BLaER1 (cell line): Measurements from ENCODE around the gene DPP9.
A peak's percentile ranks its signal among the peaks of the same experiment; 100 is the strongest.
"Not testable (repeated sequence)": the region's sequence is repeated elsewhere in the genome, so short reads cannot be mapped to it uniquely, and the experiment has no call there.

Experiments
- H3K27ac ChIP-seq: shearing (Covaris generic); formaldehyde crosslinking; 2 replicates; pipeline ENCODE4 v1.8.1; 2022
- H3K27me3 ChIP-seq: shearing (Covaris generic); formaldehyde crosslinking; 2 replicates; pipeline ENCODE4 v1.8.1; 2022
- H3K36me3 ChIP-seq: shearing (Covaris generic); formaldehyde crosslinking; 2 replicates; pipeline ENCODE4 v1.8.1; 2022
- H3K4me1 ChIP-seq: shearing (Covaris generic); formaldehyde crosslinking; 2 replicates; pipeline ENCODE4 v1.8.1; 2022
- H3K4me2 ChIP-seq: shearing (Covaris generic); formaldehyde crosslinking; 2 replicates; pipeline ENCODE4 v1.8.1; 2022
- H3K4me3 ChIP-seq: shearing (Covaris generic); formaldehyde crosslinking; 2 replicates; pipeline ENCODE4 v1.8.1; 2022
- H3K9ac ChIP-seq: shearing (Covaris generic); formaldehyde crosslinking; 2 replicates; pipeline ENCODE4 v1.8.1; 2022
- H3K9me3 ChIP-seq: shearing (Covaris generic); formaldehyde crosslinking; 2 replicates; pipeline ENCODE4 v1.8.1; 2022
- H4K20me1 ChIP-seq: shearing (Covaris generic); formaldehyde crosslinking; 2 replicates; pipeline ENCODE4 v1.8.1; 2022
- Cebpa-rat ChIP-seq: shearing (Covaris generic); IDR thresholded peaks from 2 replicates; pipeline ENCODE4 v1.8.1; 2022

Gene DPP9

DNA sequence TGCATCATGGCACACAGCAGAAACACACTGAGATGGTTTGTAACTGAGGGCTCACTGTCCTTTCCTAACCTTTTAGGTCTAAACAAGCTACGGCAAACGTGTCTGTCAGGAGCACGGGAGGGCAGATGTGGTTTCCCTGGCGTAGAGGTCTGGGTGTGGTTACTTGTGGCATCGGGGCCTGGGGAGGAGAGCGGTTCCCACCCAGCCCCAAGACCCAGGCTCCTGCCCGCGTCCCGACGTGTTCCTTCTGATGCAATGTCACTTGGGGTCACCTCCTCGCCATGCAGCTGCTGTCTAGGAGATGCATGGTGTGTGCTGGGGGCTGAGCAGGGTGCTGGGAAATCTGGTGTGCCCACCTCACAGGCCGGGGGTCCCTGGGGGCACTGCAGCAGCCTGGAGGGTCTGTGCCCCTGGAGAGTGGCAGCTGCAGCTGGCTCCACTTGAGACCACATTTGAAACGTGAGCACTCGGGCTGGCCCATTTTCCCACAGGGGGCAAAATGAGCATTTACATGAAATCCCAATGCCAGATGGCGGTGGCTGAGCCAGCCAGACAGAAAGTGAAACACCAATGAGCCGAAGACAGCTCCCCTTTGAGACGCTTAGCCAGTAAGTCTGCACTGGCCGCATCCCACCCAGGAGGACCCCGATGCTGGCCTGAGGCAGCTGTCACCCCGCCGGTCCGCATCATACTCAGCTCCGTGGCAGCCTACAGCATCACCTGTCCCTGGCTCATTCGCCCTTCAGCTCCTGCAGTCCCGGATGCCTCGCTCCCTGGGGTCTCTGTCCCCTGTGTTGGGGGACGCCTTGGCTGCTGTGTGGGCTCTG lies 31.2 kb downstream of the DPP9 start:
- H3K4me1 ChIP-seq = peaks cover 67% of the 10 kb centered on the region
- H3K4me3 ChIP-seq = peak overlapping the region; percentile 59
- H3K27me3 ChIP-seq = no peaks in the 10 kb centered on the region
- H3K9ac ChIP-seq = peak overlapping the region; percentile 69
- no peaks in the 10 kb centered on the region for H3K9me3 ChIP-seq
- peaks cover 80% of the 10 kb centered on the region for H3K36me3 ChIP-seq
- peaks cover 33% of the 10 kb centered on the region for H4K20me1 ChIP-seq
- peak overlapping the region; percentile 70 for H3K27ac ChIP-seq
- no peak for TF ChIP-seq Cebpa-rat
- H3K4me2 ChIP-seq = peak overlapping the region; percentile 98

GRCh38 chr19:4691373-4691772 lies 32.3 kb downstream of the DPP9 start:
- no peak overlapping the region for H3K9ac ChIP-seq
- no peaks in the 10 kb centered on the region for H3K27me3 ChIP-seq
- peaks cover 36% of the 10 kb centered on the region for H4K20me1 ChIP-seq
- no peaks in the 10 kb centered on the region for H3K9me3 ChIP-seq
- peaks cover 67% of the 10 kb centered on the region for H3K4me1 ChIP-seq
- no peak overlapping the region for H3K4me3 ChIP-seq
- H3K4me2 ChIP-seq = peak overlapping the region; percentile 98; the same call in 1 of the 2 replicates
- peak overlapping the region; percentile 14; the same call in 1 of the 2 replicates for H3K27ac ChIP-seq
- peaks cover 79% of the 10 kb centered on the region for H3K36me3 ChIP-seq
- no peak for TF ChIP-seq Cebpa-rat

DNA sequence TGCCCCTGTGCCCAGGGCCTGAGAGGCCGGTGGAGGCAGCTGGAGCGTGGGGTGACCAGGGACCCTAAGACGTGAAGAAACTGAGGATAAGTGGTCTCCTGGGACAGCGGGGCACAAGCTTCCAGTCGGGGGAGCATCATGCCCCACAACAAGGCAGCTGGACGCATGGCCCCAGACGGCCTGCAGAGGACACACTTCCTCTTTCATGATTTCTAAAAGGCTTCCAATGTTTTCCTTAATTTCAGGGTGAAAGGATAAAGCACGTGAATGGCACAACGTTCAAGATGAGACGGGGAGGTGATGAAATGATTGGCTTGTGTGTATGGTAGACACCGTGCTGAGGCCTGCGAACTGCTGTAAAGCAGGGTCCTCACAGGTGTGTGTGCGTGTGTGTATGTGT lies 33.3 kb downstream of the DPP9 start:
- Histone ChIP-seq H3K4me3 (no peak overlapping the region), H3K9ac (no peak overlapping the region), H3K27me3 (no peaks in the 10 kb centered on the region), H3K27ac (no peak overlapping the region), H3K4me2 (no peak overlapping the region), H3K4me1 (peaks cover 62% of the 10 kb centered on the region), H3K9me3 (no peaks in the 10 kb centered on the region), H4K20me1 (peaks cover 36% of the 10 kb centered on the region), H3K36me3 (peaks cover 77% of the 10 kb centered on the region)
- no peak for TF ChIP-seq Cebpa-rat

DNA sequence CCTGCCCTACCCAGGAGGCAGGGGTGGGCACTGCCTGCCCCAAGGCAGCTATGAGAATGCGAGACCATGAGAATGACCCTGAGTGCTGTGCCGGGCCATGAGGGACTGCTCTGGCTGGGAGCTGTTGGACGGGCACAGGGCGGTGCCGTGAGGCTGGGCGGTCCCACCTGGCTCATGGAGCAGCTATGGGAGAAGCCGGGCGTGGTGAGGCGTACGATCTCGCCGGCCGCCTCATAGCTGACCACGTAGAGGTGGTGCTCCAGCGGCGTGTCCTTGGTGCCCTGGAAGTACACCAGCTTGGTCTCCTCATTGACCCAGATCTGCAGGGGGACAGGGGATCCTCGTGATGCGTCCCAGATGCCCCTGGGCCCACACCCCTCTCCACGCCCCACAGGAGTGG lies 34.2 kb downstream of the DPP9 start:
- Histone ChIP-seq H3K9me3 (no peaks in the 10 kb centered on the region), H3K4me3 (no peak overlapping the region), H4K20me1 (peaks cover 36% of the 10 kb centered on the region), H3K4me2 (no peak overlapping the region), H3K36me3 (peaks cover 77% of the 10 kb centered on the region), H3K9ac (no peak overlapping the region), H3K27ac (no peak overlapping the region), H3K4me1 (peaks cover 52% of the 10 kb centered on the region), H3K27me3 (no peaks in the 10 kb centered on the region)
- TF ChIP-seq Cebpa-rat = no peak

DNA sequence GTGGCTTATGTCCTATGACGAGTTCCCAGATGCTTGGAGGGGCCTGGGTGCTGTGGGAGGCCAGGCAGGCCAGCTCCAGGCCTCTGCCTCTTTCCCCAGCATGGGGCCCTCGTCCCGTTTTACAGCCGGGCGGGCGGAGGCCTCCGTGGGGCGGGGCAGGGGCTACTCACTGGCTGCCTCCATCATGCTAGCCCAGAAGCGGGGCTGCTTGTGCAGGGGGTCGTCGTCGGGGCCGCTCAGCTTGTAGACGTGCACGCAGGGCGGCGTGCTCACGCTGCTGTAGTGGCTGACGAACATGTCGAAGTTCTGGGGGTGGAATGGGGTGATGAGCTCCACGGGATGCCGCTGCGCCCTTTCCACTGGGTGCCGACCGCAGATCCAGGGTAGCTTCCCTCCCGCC lies 35.1 kb downstream of the DPP9 start:
- peaks cover 77% of the 10 kb centered on the region for H3K36me3 ChIP-seq
- peaks cover 29% of the 10 kb centered on the region for H4K20me1 ChIP-seq
- TF ChIP-seq Cebpa-rat = no peak
- H3K27ac ChIP-seq = no peak overlapping the region
- no peak overlapping the region for H3K4me2 ChIP-seq
- no peak overlapping the region for H3K4me3 ChIP-seq
- H3K27me3 ChIP-seq = no peaks in the 10 kb centered on the region
- no peaks in the 10 kb centered on the region for H3K9me3 ChIP-seq
- no peak overlapping the region for H3K9ac ChIP-seq
- H3K4me1 ChIP-seq = peaks cover 44% of the 10 kb centered on the region

DNA sequence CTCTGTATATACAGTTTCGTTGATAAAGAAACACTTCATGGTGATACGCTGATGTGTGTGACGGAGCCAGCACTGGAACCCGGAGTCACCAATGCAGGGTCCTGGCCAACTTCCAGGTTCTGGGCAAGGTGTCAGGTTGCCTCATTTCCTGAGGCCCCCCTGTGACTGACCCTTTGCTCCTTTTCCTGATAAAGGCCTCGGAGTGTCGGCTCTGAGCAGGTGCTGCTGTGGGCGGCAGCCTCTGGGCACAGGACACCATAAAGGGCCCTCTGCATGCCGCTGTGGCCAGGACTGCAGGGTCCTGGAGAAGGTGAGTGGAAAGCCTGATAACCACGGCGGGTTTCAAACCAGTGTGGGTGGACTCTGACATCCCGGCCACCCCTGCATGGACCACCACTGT lies 36.2 kb downstream of the DPP9 start:
- no peaks in the 10 kb centered on the region for H3K27me3 ChIP-seq
- peak overlapping the region; percentile 37; the same call in 1 of the 2 replicates for H3K27ac ChIP-seq
- peaks cover 32% of the 10 kb centered on the region for H3K4me1 ChIP-seq
- H3K9ac ChIP-seq = no peak overlapping the region
- H3K4me3 ChIP-seq = no peak overlapping the region
- peak overlapping the region; percentile 72 for H3K4me2 ChIP-seq
- TF ChIP-seq Cebpa-rat = no peak
- no peaks in the 10 kb centered on the region for H3K9me3 ChIP-seq
- H3K36me3 ChIP-seq = peaks cover 85% of the 10 kb centered on the region
- peaks cover 17% of the 10 kb centered on the region for H4K20me1 ChIP-seq

DNA sequence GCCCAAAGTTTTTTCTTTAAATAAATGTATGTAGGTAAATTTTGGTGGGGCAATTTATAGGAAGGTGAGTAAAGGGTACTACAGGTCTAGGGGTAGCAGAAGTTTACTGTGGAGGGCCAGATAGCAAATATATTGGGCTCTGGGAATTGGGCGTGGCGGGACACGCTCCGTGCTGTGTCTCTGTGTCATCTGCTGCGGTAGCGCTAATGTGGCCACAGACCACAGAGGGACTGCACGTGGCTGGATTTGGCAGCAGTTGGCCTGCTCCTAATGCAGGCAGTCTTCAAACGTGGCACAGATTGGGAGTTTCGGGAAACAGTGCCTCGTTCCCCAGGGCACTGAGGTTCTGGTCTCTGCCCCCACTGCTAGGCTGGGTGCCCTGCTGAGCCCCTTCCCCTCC lies 36.9 kb downstream of the DPP9 start:
- H3K36me3 ChIP-seq = peaks cover 92% of the 10 kb centered on the region
- H3K27me3 ChIP-seq = no peaks in the 10 kb centered on the region
- no peak for TF ChIP-seq Cebpa-rat
- H3K4me1 ChIP-seq = peaks cover 25% of the 10 kb centered on the region
- no peak overlapping the region for H3K9ac ChIP-seq
- peak overlapping the region; percentile 72 for H3K4me2 ChIP-seq
- H4K20me1 ChIP-seq = peaks cover 10% of the 10 kb centered on the region; the same call in 1 of the 2 replicates
- H3K9me3 ChIP-seq = no peaks in the 10 kb centered on the region
- H3K27ac ChIP-seq = peak overlapping the region; percentile 37; the same call in 1 of the 2 replicates
- no peak overlapping the region for H3K4me3 ChIP-seq

GRCh38 chr19:4684312-4685095 lies 39.1 kb downstream of the DPP9 start:
- Histone ChIP-seq H3K4me1 (peaks cover 22% of the 10 kb centered on the region), H3K4me2 (no peak overlapping the region), H3K4me3 (no peak overlapping the region), H3K27me3 (no peaks in the 10 kb centered on the region), H4K20me1 (peaks cover 9% of the 10 kb centered on the region; the same call in 1 of the 2 replicates), H3K27ac (no peak overlapping the region), H3K9ac (no peak overlapping the region), H3K36me3 (peaks cover 96% of the 10 kb centered on the region), H3K9me3 (no peaks in the 10 kb centered on the region)
- TF ChIP-seq Cebpa-rat = no peak

- no peak overlapping the region for H3K27ac ChIP-seq
Measured at GRCh38 chr19:4682417-4683200, 41.0 kb downstream of the DPP9 start.

GRCh38 chr19:4680021-4680420 lies 43.6 kb downstream of the DPP9 start:
- not testable (repeated sequence) for H3K4me3 ChIP-seq, H3K9me3 ChIP-seq, H3K27me3 ChIP-seq, H3K4me2 ChIP-seq, H3K4me1 ChIP-seq, H3K9ac ChIP-seq, H3K27ac ChIP-seq, H4K20me1 ChIP-seq
- peaks cover 92% of the 10 kb centered on the region for H3K36me3 ChIP-seq

More at GRCh38 chr19:4682417-4683200, 41.0 kb downstream of the DPP9 start:
- H4K20me1 ChIP-seq = peaks cover 9% of the 10 kb centered on the region; the same call in 1 of the 2 replicates
- no peak overlapping the region for H3K4me2 ChIP-seq
- H3K4me3 ChIP-seq = no peak overlapping the region
- no peak for TF ChIP-seq Cebpa-rat
- peaks cover 15% of the 10 kb centered on the region for H3K4me1 ChIP-seq
- H3K36me3 ChIP-seq = peaks cover 94% of the 10 kb centered on the region
- no peaks in the 10 kb centered on the region for H3K27me3 ChIP-seq
- no peak overlapping the region for H3K9ac ChIP-seq
- no peaks in the 10 kb centered on the region for H3K9me3 ChIP-seq
